GM12878 (cell line): ENCODE results near the gene PITPNC1. TPM values are rescaled to one million over a fixed set of nuclear protein-coding genes. Genes with fewer than 3 reads are reported as not detected.

Experiments used
- ATAC-seq: fragments of 200-7000 bp; cut with Tn5 transposase; 3 replicates; pipeline ENCODE4 v1.9.1; 2020; ENCODE audit warnings: mild to moderate bottlenecking, moderate library complexity
- BruUV-seq: library from RNA; stranded (reverse); fragments of 400-500 nt; replicated peaks from 2 replicates; lab custom pipeline; 2021; lab: Mats Ljungman, UMichigan
- CTCF ChIA-PET: fragments of 300-600 bp; sonication (Branson Sonifier 250); formaldehyde crosslinking; extraction: SDS; loops from one replicate; lab custom pipeline; 2021; ENCODE audit warnings: inconsistent platforms; lab: Yijun Ruan, JAX
- POLR2A ChIA-PET: fragments of 350-600 bp; formaldehyde crosslinking; extraction: SDS; loops from one replicate; lab custom pipeline; 2021; ENCODE audit warnings: inconsistent platforms; lab: Charles Lee
- RAD21 ChIA-PET: fragments of 300-600 bp; sonication (Branson Sonifier 250); formaldehyde crosslinking; loops from one replicate; lab custom pipeline; 2023; ENCODE audit warnings: antibody characterized with exemption; ENCODE audit not compliant: unreplicated experiment; lab: Charles Lee
- SMC1A ChIA-PET: fragments of 300-600 bp; sonication (Branson Sonifier 250); formaldehyde crosslinking; loops from one replicate; lab custom pipeline; 2023; ENCODE audit not compliant: unreplicated experiment, uncharacterized antibody; lab: Charles Lee
- DNase-seq: peaks from one replicate; pipeline ENCODE4 v3.0.0-alpha.2; 2011; ENCODE audit warnings: low read depth, low spot score
- FAIRE-seq: peaks from 3 replicates; lab custom pipeline; 2011; peaks lifted over from hg19 to GRCh38; lab: Jason Lieb, UNC
- H2AFZ ChIP-seq: 2 replicates; pipeline ENCODE4 v1.6.0; 2011; ENCODE audit warnings: low read depth, low read length, control low read depth; ENCODE audit not compliant: control insufficient read depth
- H3K27ac ChIP-seq: 2 replicates; pipeline ENCODE4 v1.5.1; 2011; ENCODE audit warnings: control low read depth; ENCODE audit not compliant: control insufficient read depth, insufficient read depth
- H3K27me3 ChIP-seq, 2 experiments: replicated peaks in 1 of 2; 2 replicates each; pipeline versions ENCODE4 v1.6.0 to v1.6.1; 2011; ENCODE audit warnings: low read length in 1 of 2; ENCODE audit not compliant: control insufficient read depth in 2 of 2, insufficient read depth in 2 of 2
- H3K36me3 ChIP-seq, 2 experiments: 2 replicates each; pipeline ENCODE4 v1.5.1; 2011; ENCODE audit warnings: low read length in 1 of 2; ENCODE audit not compliant: control insufficient read depth in 2 of 2, insufficient read depth in 2 of 2
- H3K4me1 ChIP-seq: 2 replicates; pipeline ENCODE4 v1.6.1; 2011; ENCODE audit warnings: mild to moderate bottlenecking, low read length, moderate library complexity, mixed read lengths; ENCODE audit not compliant: control insufficient read depth, insufficient read depth
- H3K4me2 ChIP-seq: 2 replicates; pipeline ENCODE4 v1.6.0; 2011; ENCODE audit warnings: control low read depth; ENCODE audit not compliant: control insufficient read depth, insufficient read depth
- H3K4me3 ChIP-seq: fragments of 200-600 bp; sonication (generic); 2 replicates; pipeline ENCODE4 v1.5.1; 2016
- H3K79me2 ChIP-seq: 2 replicates; pipeline ENCODE4 v1.6.0; 2011; ENCODE audit warnings: low read length; ENCODE audit not compliant: control insufficient read depth, insufficient read depth
- H3K9ac ChIP-seq: 2 replicates; pipeline ENCODE4 v1.8.0; 2011; ENCODE audit warnings: low read length, control low read depth, mixed read lengths; ENCODE audit not compliant: control insufficient read depth, insufficient read depth
- H3K9me3 ChIP-seq: replicated peaks from 3 replicates; pipeline ENCODE4 v1.5.1; 2011; ENCODE audit warnings: mild to moderate bottlenecking, low read length; ENCODE audit not compliant: control insufficient read depth, insufficient read depth
- H4K20me1 ChIP-seq: 2 replicates; pipeline ENCODE4 v1.6.0; 2011; ENCODE audit not compliant: control insufficient read depth, insufficient read depth
- BMI1 ChIP-seq: fragments of 450-650 bp; IDR thresholded peaks from 2 replicates; pipeline ENCODE4 v1.6.1; 2016; ENCODE audit warnings: mild to moderate bottlenecking, moderate library complexity, borderline replicate concordance
- CBX3 ChIP-seq: fragments of 200-600 bp; sonication (generic); IDR thresholded peaks from 2 replicates; pipeline ENCODE4 v1.6.1; 2016; ENCODE audit warnings: low read depth, borderline replicate concordance
- CUX1 ChIP-seq: IDR thresholded peaks from 2 replicates; pipeline ENCODE4 v1.6.1; 2012; ENCODE audit warnings: improper control_type of control experiment, low read depth, low read length; ENCODE audit not compliant: insufficient replicate concordance
- EGR1 ChIP-seq, 2 experiments: IDR thresholded peaks; 1 replicate in 1 of 2; 2 replicates in 1 of 2; pipeline ENCODE4 v1.6.1; 2011 to 2012; ENCODE audit warnings: low read depth in 2 of 2, low read length in 2 of 2, borderline replicate concordance in 1 of 2, mild to moderate bottlenecking in 1 of 2, moderate library complexity in 1 of 2
- GABPA ChIP-seq: IDR thresholded peaks from 2 replicates; pipeline ENCODE4 v1.6.1; 2014; ENCODE audit warnings: antibody characterized with exemption, low read depth, mild to moderate bottlenecking, inconsistent platforms
- GATAD2B ChIP-seq: fragments of 450-650 bp; conservative IDR thresholded peaks from 2 replicates; pipeline ENCODE4 v1.6.1; 2017; ENCODE audit warnings: low read depth, mild to moderate bottlenecking, moderate library complexity
- IRF3 ChIP-seq: fragments of 450-650 bp; IDR thresholded peaks from 2 replicates; pipeline ENCODE4 v1.6.1; 2014; ENCODE audit warnings: mild to moderate bottlenecking
- MEF2A ChIP-seq: IDR thresholded peaks from 2 replicates; pipeline ENCODE4 v1.6.1; 2011; ENCODE audit warnings: low read depth, mild to moderate bottlenecking, low read length, moderate library complexity; ENCODE audit not compliant: insufficient read depth
- PAX8 ChIP-seq: fragments of 450-650 bp; IDR thresholded peaks from 2 replicates; pipeline ENCODE4 v1.6.1; 2017; ENCODE audit warnings: mild to moderate bottlenecking, moderate library complexity
- RUNX3 ChIP-seq: IDR thresholded peaks from 2 replicates; pipeline ENCODE4 v1.6.1; 2012; ENCODE audit warnings: low read length, inconsistent platforms
- SPI1 ChIP-seq: IDR thresholded peaks from 2 replicates; pipeline ENCODE4 v1.6.1; 2011; ENCODE audit warnings: low read depth, mild to moderate bottlenecking, low read length, moderate library complexity, borderline replicate concordance; ENCODE audit not compliant: insufficient read depth
- ZSCAN29 ChIP-seq: fragments of 450-650 bp; IDR thresholded peaks from 2 replicates; pipeline ENCODE4 v1.6.1; 2017; ENCODE audit warnings: mild to moderate bottlenecking, moderate library complexity
- WGBS: methylation state at CpG from one replicate; pipeline ENCODE4 v1.1.6; 2016; ENCODE audit warnings: low lambda C conversion rate; ENCODE audit not compliant: insufficient replicate concordance, insufficient coverage; ENCODE audit errors: missing lambda C conversion rate; 5-methylcytosine and 5-hydroxymethylcytosine counted together
- in situ Hi-C: fragments of 300-500 bp; cut with MboI; formaldehyde crosslinking; loops from 9 replicates; pipeline ENCODE4 v1.14.3; 2018; ENCODE audit warnings: mixed read lengths
- intact Hi-C: fragments of 100-400 bp; cut with micrococcal nuclease; formaldehyde crosslinking; loops from one replicate; pipeline ENCODE4 v1.14.2; 2022; ENCODE audit not compliant: unreplicated experiment
- polyA plus RNA-seq, 11 experiments: library from polyadenylated mRNA; depleted of rRNA in 4 of 11; unstranded in 6 of 11; stranded (reverse) in 5 of 11; fragments of >200 nt; fragmentation: Nextera tagmentation in 4 of 11; fragmentation: Illumina TruSeq in 1 of 11; extraction: Ambion mirVana in 4 of 11; extraction: Trizol in 1 of 11; gene quantifications; 1 replicate in 1 of 11; 2 replicates in 10 of 11; pipeline versions ENCODE4 v1.2.1 to v1.2.3, GENCODE V29; 2011 to 2016; ENCODE audit warnings: inconsistent platforms in 2 of 11, missing spikeins in 2 of 11, low read depth in 1 of 11
- total RNA-seq, 4 experiments: library from RNA; depleted of rRNA in 3 of 4; stranded (reverse); fragments of >200 nt in 3 of 4; fragmentation: Illumina TruSeq in 1 of 4; extraction: Trizol in 1 of 4; gene quantifications; 2 replicates each; pipeline versions ENCODE4 v1.2.1 to v1.2.3, GENCODE V29; 2013 to 2021
- TF ChIP-seq, protein P1 (sequence below), 3 experiments: IDR thresholded peaks in 2 of 3; conservative IDR thresholded peaks in 1 of 3; 2 replicates each; pipeline ENCODE4 v1.5.1; 2011; ENCODE audit warnings: low read depth in 3 of 3, low read length in 3 of 3, mild to moderate bottlenecking in 3 of 3, control low read depth in 2 of 3, moderate library complexity in 2 of 3, inconsistent platforms in 1 of 3, mixed read lengths in 1 of 3; ENCODE audit not compliant: control insufficient read depth in 2 of 3, insufficient read depth in 1 of 3; ENCODE audit errors: extremely low read depth in 1 of 3

Gene PITPNC1
- total and polyA plus RNA-seq, 10 of the 15 experiments (the other 5 are each of a cell fraction or from before 2014, with no cell fraction given) = 12.2 to 62.4 (median 47.3) TPM

GRCh38 chr17:67500677-67501300 is 123.7 kb downstream of the PITPNC1 start:
- Histone ChIP-seq H2AFZ (no peak overlapping the region), H3K27me3 (no peaks in the 10 kb centered on the region), H3K9ac (no peak overlapping the region), H3K27ac (no peak overlapping the region), H3K79me2 (peaks cover 2% of the 10 kb centered on the region), H3K4me2 (no peak overlapping the region), H3K4me1 (no peaks in the 10 kb centered on the region), H3K36me3 (no peaks in the 10 kb centered on the region), H3K9me3 (no peaks in the 10 kb centered on the region), H4K20me1 (no peaks in the 10 kb centered on the region; the same call in 1 of the 2 replicates), H3K4me3 (no peak overlapping the region)
- no peak for DNase-seq
- CTCF ChIA-PET = interaction anchor here (0.6 to 1.9 kb wide), 2 partner anchors 16 to 126 kb away, joined by 3 to 4 read pairs; no protein-coding TSS in a partner anchor
- ATAC-seq = no peak
- intact Hi-C loops (no loop called here), in situ Hi-C loops (no loop called here)
- no peak for FAIRE-seq
- no TSS peak for BruUV-seq
- RAD21 ChIA-PET = no interaction called here
- SMC1A ChIA-PET = interaction anchor here (1.4 kb wide), 1 partner anchor 14 kb away, joined by 4 read pairs; no protein-coding TSS in a partner anchor
- POLR2A ChIA-PET = no interaction called here
- WGBS = 75% methylated on average over 11 of the region's 11 CpGs
- TF ChIP-seq CUX1 (no peak), RUNX3 (no peak), ZSCAN29 (no peak), IRF3 (no peak), SPI1 (no peak), PAX8 (no peak), BMI1 (no peak), MEF2A (no peak), GATAD2B (no peak), CBX3 (no peak), EGR1 (IDR thresholded peaks at IDR 0.05; ENCODE audit: borderline replicate concordance in 1 of 2, low read depth in 2 of 2, low read length in 2 of 2) (no peak), GABPA (no peak)
- TF ChIP-seq, protein P1, sequence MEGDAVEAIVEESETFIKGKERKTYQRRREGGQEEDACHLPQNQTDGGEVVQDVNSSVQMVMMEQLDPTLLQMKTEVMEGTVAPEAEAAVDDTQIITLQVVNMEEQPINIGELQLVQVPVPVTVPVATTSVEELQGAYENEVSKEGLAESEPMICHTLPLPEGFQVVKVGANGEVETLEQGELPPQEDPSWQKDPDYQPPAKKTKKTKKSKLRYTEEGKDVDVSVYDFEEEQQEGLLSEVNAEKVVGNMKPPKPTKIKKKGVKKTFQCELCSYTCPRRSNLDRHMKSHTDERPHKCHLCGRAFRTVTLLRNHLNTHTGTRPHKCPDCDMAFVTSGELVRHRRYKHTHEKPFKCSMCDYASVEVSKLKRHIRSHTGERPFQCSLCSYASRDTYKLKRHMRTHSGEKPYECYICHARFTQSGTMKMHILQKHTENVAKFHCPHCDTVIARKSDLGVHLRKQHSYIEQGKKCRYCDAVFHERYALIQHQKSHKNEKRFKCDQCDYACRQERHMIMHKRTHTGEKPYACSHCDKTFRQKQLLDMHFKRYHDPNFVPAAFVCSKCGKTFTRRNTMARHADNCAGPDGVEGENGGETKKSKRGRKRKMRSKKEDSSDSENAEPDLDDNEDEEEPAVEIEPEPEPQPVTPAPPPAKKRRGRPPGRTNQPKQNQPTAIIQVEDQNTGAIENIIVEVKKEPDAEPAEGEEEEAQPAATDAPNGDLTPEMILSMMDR (IDR thresholded peaks at IDR 0.05 in 2 of 3, conservative IDR thresholded peaks at IDR 0.05 in 1 of 3; ENCODE audit: control insufficient read depth in 2 of 3, extremely low read depth in 1 of 3, insufficient read depth in 1 of 3, low read depth in 3 of 3, low read length in 3 of 3) = no peak
